ENCODE results near the gene PDZRN3. TPM values are rescaled to one million over a fixed set of nuclear protein-coding genes. Genes with fewer than 3 reads are reported as not detected.
A peak's percentile ranks its signal among the peaks of the same experiment; 100 is the strongest.

Gene PDZRN3
- polyA plus RNA-seq, 2 of the 4 experiments (the other 2 are of a cell fraction), result not detected

DNA sequence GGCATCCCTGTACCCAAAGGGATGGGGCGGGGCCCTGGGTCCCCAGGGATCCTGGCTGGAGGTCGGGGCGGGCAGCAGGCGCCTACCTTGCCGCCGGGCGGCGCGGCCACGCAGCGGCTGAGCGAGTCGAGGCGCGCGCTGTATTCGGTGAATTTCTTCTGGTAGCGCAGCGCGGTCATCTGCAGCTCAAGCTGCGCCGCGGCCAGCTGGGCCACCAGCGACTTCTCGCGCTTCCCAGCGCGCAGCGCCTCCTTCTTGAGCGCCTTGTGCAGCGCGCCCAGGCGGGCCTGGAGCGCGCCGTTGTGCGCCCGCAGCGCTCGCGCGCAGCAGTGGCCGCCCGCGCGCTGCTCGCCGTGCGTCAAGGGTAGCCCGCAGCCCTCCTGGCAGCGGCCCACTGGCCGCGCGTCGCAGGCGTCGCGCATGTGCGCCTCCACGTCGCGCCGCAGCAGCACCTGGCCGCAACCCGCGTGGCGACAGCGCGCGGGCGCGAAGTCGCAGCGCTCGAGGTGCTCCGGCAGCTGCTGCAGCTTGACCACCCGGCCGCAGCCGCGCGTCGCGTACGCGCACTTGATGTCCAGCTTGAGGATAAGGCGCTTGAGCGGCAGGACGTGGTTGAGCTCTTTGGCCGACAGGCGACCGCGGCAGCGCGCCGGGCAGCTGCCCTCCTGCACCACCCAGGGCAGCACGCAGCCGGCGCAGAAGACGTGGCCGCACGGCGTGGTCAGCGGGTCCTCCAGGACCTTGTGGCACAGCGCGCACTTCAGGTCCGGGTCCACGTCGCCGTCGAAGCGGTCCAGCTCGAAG is 522 bp downstream of the PDZRN3 start:
- Histone ChIP-seq H3K27ac (no peak overlapping the region), H3K4me3 (no peak overlapping the region), H3K4me1 (no peaks in the 10 kb centered on the region), H3K4me2 (peak overlapping the region; percentile 62), H3K9me3 (no peaks in the 10 kb centered on the region)
- no peak for FAIRE-seq
- TF ChIP-seq TP53 (CRISPR knock-in tag; IDR thresholded peaks at IDR 0.05), result no peak
- no peak for TF ChIP-seq FOXS1 (CRISPR knock-in tag; IDR thresholded peaks at IDR 0.05)
- TF ChIP-seq CEBPB (IDR thresholded peaks at IDR 0.05), result no peak
- no peak for TF ChIP-seq RCOR1 (IDR thresholded peaks at IDR 0.05; ENCODE audit: low read depth, low read length)
- no peak for TF ChIP-seq MYC (IDR thresholded peaks at IDR 0.05; ENCODE audit: borderline replicate concordance, low read length)
- no peak for TF ChIP-seq MAFK (IDR thresholded peaks at IDR 0.05; ENCODE audit: partially characterized antibody)
- TF ChIP-seq, protein P1, sequence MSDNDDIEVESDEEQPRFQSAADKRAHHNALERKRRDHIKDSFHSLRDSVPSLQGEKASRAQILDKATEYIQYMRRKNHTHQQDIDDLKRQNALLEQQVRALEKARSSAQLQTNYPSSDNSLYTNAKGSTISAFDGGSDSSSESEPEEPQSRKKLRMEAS (IDR thresholded peaks at IDR 0.05), result no peak
- no peak for TF ChIP-seq HEYL (CRISPR knock-in tag; IDR thresholded peaks at IDR 0.05)
- 91% methylated on average over 74 of the region's 112 CpGs for whole genome bisulfite sequencing (ENCODE audit: missing lambda C conversion rate)
- CTCF ChIA-PET, result interaction anchor here (1.2 kb wide), 1 partner anchor 9 kb away, joined by 4 read pairs; no protein-coding TSS in a partner anchor
- no peak for ATAC-seq
- DNase-seq (ENCODE audit: low read depth in 1 of 2, low spot score in 1 of 2), result no peak
- POLR2A ChIA-PET, result no interaction called here

DNA sequence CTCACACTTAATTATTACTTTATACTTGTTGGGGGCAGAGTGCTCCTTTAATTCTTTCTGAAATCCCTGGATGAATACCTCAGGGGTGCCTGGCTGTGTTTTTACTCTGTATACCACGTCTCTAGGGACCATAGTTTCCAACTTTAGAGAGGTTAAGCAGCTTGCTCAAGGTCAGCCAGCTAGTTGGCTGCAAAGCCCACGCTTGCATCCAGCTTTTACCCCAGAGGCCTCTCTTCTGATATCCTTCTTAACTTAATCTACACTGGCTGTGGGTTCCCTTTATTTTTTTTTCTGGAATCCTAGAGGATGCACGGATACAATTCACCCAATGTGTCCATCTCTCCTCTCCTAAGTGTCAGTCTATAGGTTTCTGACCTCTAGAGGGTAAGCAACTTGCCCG is 1.4 kb downstream of the PDZRN3 start:
- FAIRE-seq (no peak), ATAC-seq (no peak), DNase-seq (ENCODE audit: low read depth in 1 of 2, low spot score in 1 of 2) (no peak)
- Histone ChIP-seq H3K9me3 (no peaks in the 10 kb centered on the region), H3K4me1 (no peaks in the 10 kb centered on the region), H3K27ac (no peak overlapping the region), H3K4me2 (no peak overlapping the region), H3K4me3 (no peak overlapping the region)
- WGBS (ENCODE audit: missing lambda C conversion rate), result 7% methylated on average over 4 of the region's 4 CpGs
- ChIA-PET CTCF (interaction anchor here (1.2 kb wide), 1 partner anchor 10 kb away, joined by 4 read pairs; no protein-coding TSS in a partner anchor), POLR2A (no interaction called here)
- TF ChIP-seq PHF8 (IDR thresholded peaks at IDR 0.05; ENCODE audit: borderline replicate concordance, low read depth) (no peak), POLR2A (IDR thresholded peaks at IDR 0.05; ENCODE audit: low read length) (no peak), EP300 (IDR thresholded peaks at IDR 0.05) (no peak), ZC3H11A (IDR thresholded peaks at IDR 0.05) (no peak), JUN (IDR thresholded peaks at IDR 0.05) (no peak), SREBF2 (IDR thresholded peaks at IDR 0.05) (no peak)

DNA sequence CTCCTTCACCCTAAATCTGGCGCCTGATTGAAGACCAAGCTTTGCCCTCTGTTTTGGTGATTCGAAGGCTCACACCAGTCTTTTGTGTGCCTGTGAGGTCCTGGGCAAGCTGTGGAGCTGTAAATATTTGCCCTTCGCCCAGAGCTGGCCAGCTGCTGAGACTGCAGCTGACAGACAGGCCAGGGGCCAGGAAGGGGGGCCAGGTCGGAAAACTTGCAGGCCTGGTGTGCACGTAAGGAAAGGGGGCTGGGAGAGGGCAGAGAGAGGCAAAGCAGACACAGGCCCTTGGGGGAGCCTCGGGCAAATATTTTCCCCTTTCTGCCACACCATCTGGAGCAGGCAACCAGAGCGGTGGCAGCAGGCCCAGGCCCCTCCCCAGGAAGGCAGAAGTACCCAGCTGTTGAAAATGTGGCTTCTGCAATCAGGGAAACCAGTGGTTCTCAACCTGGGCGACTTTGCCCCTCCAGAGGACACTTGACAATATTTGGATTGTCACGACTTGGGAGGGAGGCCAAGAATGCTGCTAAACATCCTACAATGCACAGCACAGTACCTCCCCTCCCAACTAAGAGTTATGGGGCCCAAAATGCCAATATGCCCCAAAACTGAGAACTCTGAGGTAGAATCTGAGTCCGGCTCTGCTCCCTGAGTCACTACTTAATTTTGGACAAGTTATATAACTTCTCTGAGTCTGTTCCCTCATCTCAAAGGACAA is 2.5 kb downstream of the PDZRN3 start:
- POLR2A ChIA-PET, result no interaction called here

More for the DNA sequence above, 2.5 kb downstream of the PDZRN3 start:
- ATAC-seq (no peak), DNase-seq (ENCODE audit: low read depth in 1 of 2, low spot score in 1 of 2) (no peak), FAIRE-seq (no peak)
- Histone ChIP-seq H3K4me2 (no peak overlapping the region), H3K4me3 (no peak overlapping the region), H3K9me3 (no peaks in the 10 kb centered on the region), H3K4me1 (no peaks in the 10 kb centered on the region), H3K27ac (no peak overlapping the region)
- CTCF ChIA-PET, result no interaction called here
- TF ChIP-seq SMC3 (IDR thresholded peaks at IDR 0.05), result no peak
- no peak for TF ChIP-seq EHF (CRISPR knock-in tag; IDR thresholded peaks at IDR 0.05)
- no peak for TF ChIP-seq ESRRA (IDR thresholded peaks at IDR 0.05; ENCODE audit: borderline replicate concordance, low read length)
- TF ChIP-seq, protein P2, sequence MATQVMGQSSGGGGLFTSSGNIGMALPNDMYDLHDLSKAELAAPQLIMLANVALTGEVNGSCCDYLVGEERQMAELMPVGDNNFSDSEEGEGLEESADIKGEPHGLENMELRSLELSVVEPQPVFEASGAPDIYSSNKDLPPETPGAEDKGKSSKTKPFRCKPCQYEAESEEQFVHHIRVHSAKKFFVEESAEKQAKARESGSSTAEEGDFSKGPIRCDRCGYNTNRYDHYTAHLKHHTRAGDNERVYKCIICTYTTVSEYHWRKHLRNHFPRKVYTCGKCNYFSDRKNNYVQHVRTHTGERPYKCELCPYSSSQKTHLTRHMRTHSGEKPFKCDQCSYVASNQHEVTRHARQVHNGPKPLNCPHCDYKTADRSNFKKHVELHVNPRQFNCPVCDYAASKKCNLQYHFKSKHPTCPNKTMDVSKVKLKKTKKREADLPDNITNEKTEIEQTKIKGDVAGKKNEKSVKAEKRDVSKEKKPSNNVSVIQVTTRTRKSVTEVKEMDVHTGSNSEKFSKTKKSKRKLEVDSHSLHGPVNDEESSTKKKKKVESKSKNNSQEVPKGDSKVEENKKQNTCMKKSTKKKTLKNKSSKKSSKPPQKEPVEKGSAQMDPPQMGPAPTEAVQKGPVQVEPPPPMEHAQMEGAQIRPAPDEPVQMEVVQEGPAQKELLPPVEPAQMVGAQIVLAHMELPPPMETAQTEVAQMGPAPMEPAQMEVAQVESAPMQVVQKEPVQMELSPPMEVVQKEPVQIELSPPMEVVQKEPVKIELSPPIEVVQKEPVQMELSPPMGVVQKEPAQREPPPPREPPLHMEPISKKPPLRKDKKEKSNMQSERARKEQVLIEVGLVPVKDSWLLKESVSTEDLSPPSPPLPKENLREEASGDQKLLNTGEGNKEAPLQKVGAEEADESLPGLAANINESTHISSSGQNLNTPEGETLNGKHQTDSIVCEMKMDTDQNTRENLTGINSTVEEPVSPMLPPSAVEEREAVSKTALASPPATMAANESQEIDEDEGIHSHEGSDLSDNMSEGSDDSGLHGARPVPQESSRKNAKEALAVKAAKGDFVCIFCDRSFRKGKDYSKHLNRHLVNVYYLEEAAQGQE (IDR thresholded peaks at IDR 0.05), result no peak
- TF ChIP-seq RCOR1 (IDR thresholded peaks at IDR 0.05; ENCODE audit: low read depth, low read length), result no peak
- no peak for TF ChIP-seq KDM5A (IDR thresholded peaks at IDR 0.05)
- 19% methylated on average over 10 of the region's 10 CpGs for WGBS (ENCODE audit: missing lambda C conversion rate)
